Measurements from ENCODE around the gene NKX1-2. TPM values are rescaled to one million over a fixed set of nuclear protein-coding genes. Genes with fewer than 3 reads are reported as not detected.
A peak's percentile ranks its signal among the peaks of the same experiment; 100 is the strongest.

NKX1-2 gene
- total and polyA plus RNA-seq, 4 donors, result 0.79 to 2.0 (median 1.6) TPM

DNA sequence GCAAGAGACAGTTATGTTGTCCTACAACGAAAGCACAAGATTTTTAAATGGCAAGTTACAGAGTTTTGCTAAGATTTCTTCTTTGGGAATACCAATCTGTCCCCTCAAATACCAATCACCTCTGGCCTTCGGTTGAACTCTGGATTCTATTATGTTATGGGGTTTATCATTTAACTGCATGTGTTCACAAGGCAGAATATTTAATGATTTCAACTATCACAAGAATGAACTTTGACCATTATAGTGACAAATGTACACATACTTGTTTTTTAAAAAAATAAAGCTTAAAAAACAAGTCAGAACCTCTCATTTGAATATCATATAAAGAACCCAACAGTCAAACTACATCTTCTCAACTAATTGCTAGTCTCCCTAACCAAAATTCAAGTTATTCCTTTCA, 42.4 kb downstream of the NKX1-2 start:
- no peak for DNase-seq (ENCODE audit: low read depth in 4 of 6, low spot score in 6 of 6)
- Histone ChIP-seq H3K4me1 (ENCODE audit: control insufficient read depth, insufficient read depth, low read length) (peaks cover 1% of the 10 kb centered on the region), H3K4me3 (ENCODE audit: low read depth, low read length) (no peak overlapping the region), H3K27me3 (ENCODE audit: control insufficient read depth, insufficient read depth, low read length) (no peaks in the 10 kb centered on the region), H3K9me3 (ENCODE audit: control insufficient read depth, insufficient read depth, low read length) (no peaks in the 10 kb centered on the region), H3K36me3 (ENCODE audit: control insufficient read depth, insufficient read depth, low read length) (peaks cover 35% of the 10 kb centered on the region), H3K27ac (ENCODE audit: low read depth, low read length) (no peak overlapping the region)
- WGBS (ENCODE audit: insufficient coverage), result no CpG with 5 or more reads among the region's 2 CpGs

DNA sequence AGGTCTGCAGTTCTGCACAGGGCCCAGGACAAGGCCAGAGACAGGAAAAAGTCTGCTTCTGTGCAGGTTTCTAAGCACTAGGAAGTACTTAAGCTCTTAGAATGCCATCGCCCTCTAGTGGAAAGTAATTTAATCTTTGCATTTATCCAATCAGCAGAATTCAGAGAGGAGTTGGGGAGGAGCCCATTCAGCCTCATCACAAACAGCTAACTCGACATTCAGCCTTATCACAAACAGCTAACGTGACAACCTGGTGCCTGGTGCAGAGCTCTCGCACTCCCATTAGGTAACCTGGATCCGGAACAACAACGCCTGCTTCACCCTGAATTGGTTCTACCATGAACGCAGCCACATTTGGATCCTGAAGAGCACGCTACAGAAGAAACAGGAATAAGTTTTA, 46.3 kb downstream of the NKX1-2 start:
- Histone ChIP-seq H3K4me3 (ENCODE audit: low read depth, low read length) (no peak overlapping the region), H3K27ac (ENCODE audit: low read depth, low read length) (no peak overlapping the region), H3K36me3 (ENCODE audit: control insufficient read depth, insufficient read depth, low read length) (peaks cover 46% of the 10 kb centered on the region), H3K4me1 (ENCODE audit: control insufficient read depth, insufficient read depth, low read length) (no peaks in the 10 kb centered on the region), H3K9me3 (ENCODE audit: control insufficient read depth, insufficient read depth, low read length) (no peaks in the 10 kb centered on the region), H3K27me3 (ENCODE audit: control insufficient read depth, insufficient read depth, low read length) (no peaks in the 10 kb centered on the region)
- DNase-seq (ENCODE audit: low read depth in 4 of 6, low spot score in 6 of 6), result peak in 4 of 6 donors; percentile 73 to 97 (median 88)
- 50% methylated on average over 6 of the region's 8 CpGs for WGBS (ENCODE audit: insufficient coverage)

DNA sequence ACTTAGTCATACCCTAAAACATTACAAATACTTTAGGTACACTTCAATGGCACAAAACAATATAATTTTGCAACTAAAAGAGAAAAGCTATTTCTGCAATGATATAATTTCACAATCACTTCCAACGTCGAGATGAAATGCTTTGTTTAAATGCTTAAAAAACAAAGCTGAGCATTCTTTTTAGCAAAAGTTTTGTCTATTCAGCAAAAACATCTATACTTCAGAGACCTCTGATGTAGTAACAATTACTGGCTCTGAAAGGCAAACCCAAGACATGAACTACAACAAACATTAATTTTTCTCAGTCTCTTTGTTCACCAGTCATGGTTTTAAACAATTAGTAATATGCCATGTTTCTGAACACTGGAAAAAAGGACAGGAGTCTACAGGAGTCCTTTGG, 47.6 kb downstream of the NKX1-2 start:
- no peaks in the 10 kb centered on the region for H3K9me3 ChIP-seq (ENCODE audit: control insufficient read depth, insufficient read depth, low read length)
- H3K4me1 ChIP-seq (ENCODE audit: control insufficient read depth, insufficient read depth, low read length), result no peaks in the 10 kb centered on the region
- WGBS (ENCODE audit: insufficient coverage), result no CpG with 5 or more reads among the region's 2 CpGs
- H3K27me3 ChIP-seq (ENCODE audit: control insufficient read depth, insufficient read depth, low read length), result no peaks in the 10 kb centered on the region
- H3K27ac ChIP-seq (ENCODE audit: low read depth, low read length), result no peak overlapping the region
- peaks cover 49% of the 10 kb centered on the region for H3K36me3 ChIP-seq (ENCODE audit: control insufficient read depth, insufficient read depth, low read length)
- no peak for DNase-seq (ENCODE audit: low read depth in 4 of 6, low spot score in 6 of 6)
- no peak overlapping the region for H3K4me3 ChIP-seq (ENCODE audit: low read depth, low read length)

DNA sequence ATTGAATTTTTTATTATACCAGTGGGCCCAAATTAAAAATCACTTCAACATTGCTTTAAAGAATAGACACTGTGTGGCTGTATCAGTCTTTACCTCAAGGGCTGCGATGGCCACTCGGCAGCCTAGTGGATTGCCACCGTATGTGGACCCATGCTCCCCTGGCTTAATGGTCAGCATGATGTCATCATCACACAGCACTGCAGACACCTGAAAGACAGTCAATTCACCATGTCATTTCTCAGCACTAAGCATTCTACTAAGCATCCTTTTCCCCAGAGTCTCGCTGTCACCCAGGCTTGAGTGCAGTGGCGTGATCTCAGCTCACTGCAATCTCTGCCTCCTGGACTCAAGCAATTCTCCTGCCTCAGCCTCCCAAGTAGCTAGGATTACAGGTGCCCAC, 48.2 kb downstream of the NKX1-2 start:
- Histone ChIP-seq H3K36me3 (ENCODE audit: control insufficient read depth, insufficient read depth, low read length) (peaks cover 50% of the 10 kb centered on the region), H3K27ac (ENCODE audit: low read depth, low read length) (no peak overlapping the region), H3K27me3 (ENCODE audit: control insufficient read depth, insufficient read depth, low read length) (no peaks in the 10 kb centered on the region), H3K9me3 (ENCODE audit: control insufficient read depth, insufficient read depth, low read length) (no peaks in the 10 kb centered on the region), H3K4me3 (ENCODE audit: low read depth, low read length) (no peak overlapping the region), H3K4me1 (ENCODE audit: control insufficient read depth, insufficient read depth, low read length) (no peaks in the 10 kb centered on the region)
- WGBS (ENCODE audit: insufficient coverage), result 95% methylated on average over 4 of the region's 5 CpGs
- DNase-seq (ENCODE audit: low read depth in 4 of 6, low spot score in 6 of 6), result no peak

Other genes with a start within 250 kb of the NKX1-2 start
- gene OAT, start 31.1 kb downstream of the NKX1-2 start, total RNA-seq, result 100 to 1,000 TPM; 137 to 231 TPM
- 100 to 1,000 TPM; 153 to 183 TPM for gene OAT, start 31.1 kb downstream of the NKX1-2 start, polyA plus RNA-seq (ENCODE audit: insufficient read length in 2 of 2)
- 10 to 100 TPM; 15.0 to 19.8 TPM for gene LHPP, start 11.8 kb upstream of the NKX1-2 start, total RNA-seq
- gene LHPP, start 11.8 kb upstream of the NKX1-2 start, polyA plus RNA-seq (ENCODE audit: insufficient read length in 2 of 2), result 10 to 100 TPM; 52.1 to 58.3 TPM

Measured in spinal cord (tissue), 10 donors.